HG03439 (cell line): ENCODE measurements around the gene CDH2.
"Not testable (repeated sequence)": the region's sequence is repeated elsewhere in the genome, so short reads cannot be mapped to it uniquely, and the experiment has no call there.

ENCODE experiments used
- ATAC-seq: cut with Tn5 transposase; IDR thresholded peaks from one replicate; pipeline ENCODE4 v1.9.1; 2021; ENCODE audit warnings: mild to moderate bottlenecking, moderate library complexity; ENCODE audit not compliant: unreplicated experiment

CDH2 gene

DNA sequence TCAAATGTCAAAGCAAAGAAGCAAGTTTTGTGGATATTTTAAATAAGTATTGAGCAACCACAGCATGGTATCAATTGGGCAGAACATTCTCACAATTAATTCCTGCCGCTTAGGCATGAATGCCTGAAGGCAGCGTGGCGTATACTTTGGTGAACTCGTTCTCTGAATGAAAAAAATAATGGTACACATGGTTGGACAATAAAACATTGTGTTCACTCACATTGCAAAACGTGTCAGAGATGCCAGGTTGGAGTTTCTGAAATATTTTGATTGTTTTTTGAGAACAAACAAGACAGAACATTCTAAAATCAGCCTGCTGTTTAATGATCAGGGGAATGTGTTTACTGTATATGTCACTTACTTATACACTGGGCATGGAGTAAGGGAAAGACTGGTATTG lies 254.2 kb downstream of the CDH2 start:
- ATAC-seq: no peak

GRCh38 chr18:27921904-27922751 lies 254.8 kb downstream of the CDH2 start:
- no peak for ATAC-seq

GRCh38 chr18:27921392-27921791 lies 255.5 kb downstream of the CDH2 start:
- ATAC-seq: no peak

GRCh38 chr18:27920836-27921235 lies 256.1 kb downstream of the CDH2 start:
- no peak for ATAC-seq

- not testable (repeated sequence) for ATAC-seq
Observed at GRCh38 chr18:27906189-27906588, 270.7 kb downstream of the CDH2 start.

- no peak for ATAC-seq
Observed at GRCh38 chr18:27903906-27904305, 273.0 kb downstream of the CDH2 start.

GRCh38 chr18:27901424-27902226 lies 275.3 kb downstream of the CDH2 start:
- no peak for ATAC-seq
